ENCODE results near the gene ENKD1. TPM values are rescaled to one million over a fixed set of nuclear protein-coding genes. Genes with fewer than 3 reads are reported as not detected.

ENKD1 gene
- total and polyA plus RNA-seq, 2 donors (not counting 1 experiment from before 2014, with no cell fraction given): 13.3 to 14.3 TPM

DNA sequence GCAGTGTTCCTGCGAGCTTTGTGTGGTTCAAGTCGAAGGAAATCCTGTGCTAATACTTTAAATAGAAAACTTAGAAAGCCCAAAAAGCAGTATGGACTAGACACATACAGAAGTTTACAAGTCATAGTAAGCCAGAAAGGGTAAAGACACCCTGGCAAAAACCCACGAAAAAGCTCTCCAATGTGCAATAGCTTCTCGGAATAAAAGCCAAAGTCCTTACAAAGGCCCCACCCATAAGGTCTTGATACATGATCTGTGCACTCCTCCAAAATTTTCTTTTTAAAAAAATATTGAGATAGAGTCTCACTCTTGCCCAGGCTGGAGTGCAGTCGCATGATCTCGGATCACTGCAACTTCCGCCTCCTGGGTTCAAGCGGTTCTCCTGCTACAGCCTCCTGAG lies 10.4 kb upstream of the ENKD1 start:
- H4K20me1 ChIP-seq (ENCODE audit: control insufficient read depth, insufficient read depth, low read length, poor library complexity, severe bottlenecking): no peaks in the 10 kb centered on the region
- POLR2A ChIA-PET: no interaction called here
- no peaks in the 10 kb centered on the region for H3K27me3 Mint-ChIP-seq
- H3K9me3 ChIP-seq (ENCODE audit: control extremely low read depth in 1 of 3, control insufficient read depth in 2 of 3, insufficient read depth in 1 of 3, low read length in 2 of 3): no peaks in the 10 kb centered on the region
- H3K4me3 ChIP-seq (ENCODE audit: control extremely low read depth in 1 of 5, extremely low read depth in 1 of 5, insufficient read depth in 1 of 5, low read depth in 2 of 5, low read length in 4 of 5): no peak overlapping the region
- intact Hi-C loops (cut with micrococcal nuclease): no loop called here
- no peak overlapping the region for H3K4me2 ChIP-seq (replicated peaks; ENCODE audit: low read depth, low read length, poor library complexity, severe bottlenecking)
- no peak overlapping the region for H2AFZ ChIP-seq (ENCODE audit: insufficient read depth, low read depth, low read length, poor library complexity, severe bottlenecking)
- H3K27me3 ChIP-seq (replicated peaks in 1 of 4; ENCODE audit: control extremely low read depth in 1 of 4, control insufficient read depth in 3 of 4, insufficient read depth in 4 of 4, low read length in 3 of 4): no peaks in the 10 kb centered on the region
- no peak overlapping the region for H3K9ac ChIP-seq (ENCODE audit: low read length)
- H3K9me3 Mint-ChIP-seq (ENCODE audit: insufficient read depth): no peaks in the 10 kb centered on the region
- TF ChIP-seq EZH2 (IDR thresholded peaks at IDR 0.05; ENCODE audit: borderline replicate concordance, insufficient read depth, low read depth, low read length, poor library complexity, severe bottlenecking): no peak
- TF ChIP-seq, protein P1, sequence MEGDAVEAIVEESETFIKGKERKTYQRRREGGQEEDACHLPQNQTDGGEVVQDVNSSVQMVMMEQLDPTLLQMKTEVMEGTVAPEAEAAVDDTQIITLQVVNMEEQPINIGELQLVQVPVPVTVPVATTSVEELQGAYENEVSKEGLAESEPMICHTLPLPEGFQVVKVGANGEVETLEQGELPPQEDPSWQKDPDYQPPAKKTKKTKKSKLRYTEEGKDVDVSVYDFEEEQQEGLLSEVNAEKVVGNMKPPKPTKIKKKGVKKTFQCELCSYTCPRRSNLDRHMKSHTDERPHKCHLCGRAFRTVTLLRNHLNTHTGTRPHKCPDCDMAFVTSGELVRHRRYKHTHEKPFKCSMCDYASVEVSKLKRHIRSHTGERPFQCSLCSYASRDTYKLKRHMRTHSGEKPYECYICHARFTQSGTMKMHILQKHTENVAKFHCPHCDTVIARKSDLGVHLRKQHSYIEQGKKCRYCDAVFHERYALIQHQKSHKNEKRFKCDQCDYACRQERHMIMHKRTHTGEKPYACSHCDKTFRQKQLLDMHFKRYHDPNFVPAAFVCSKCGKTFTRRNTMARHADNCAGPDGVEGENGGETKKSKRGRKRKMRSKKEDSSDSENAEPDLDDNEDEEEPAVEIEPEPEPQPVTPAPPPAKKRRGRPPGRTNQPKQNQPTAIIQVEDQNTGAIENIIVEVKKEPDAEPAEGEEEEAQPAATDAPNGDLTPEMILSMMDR (IDR thresholded peaks at IDR 0.05): no peak
- DNase-seq: no peak
- H3K4me1 Mint-ChIP-seq: peaks cover 21% of the 10 kb centered on the region
- H3K36me3 ChIP-seq (replicated peaks in 1 of 2; ENCODE audit: control extremely low read depth in 1 of 2, control insufficient read depth in 1 of 2, extremely low read depth in 1 of 2, insufficient read depth in 2 of 2, low read length in 1 of 2): no peaks in the 10 kb centered on the region
- CTCF ChIA-PET: interaction anchor here (0.9 to 1.7 kb wide), 6 partner anchors 130 to 364 kb away, joined by 3 to 5 read pairs (median 3); partner anchors contain the start of genes NRN1L and TSNAXIP1
- no peak overlapping the region for H3K27ac ChIP-seq (ENCODE audit: low read length in 2 of 2)
- H3K27ac Mint-ChIP-seq: no peak overlapping the region
- ATAC-seq (ENCODE audit: low read depth): no peak
- 78% methylated on average over 4 of the region's 8 CpGs for WGBS (ENCODE audit: insufficient coverage)
- no peaks in the 10 kb centered on the region for H3K79me2 ChIP-seq (ENCODE audit: control insufficient read depth, insufficient read depth, low read length)
- no peak overlapping the region for H3K4me3 Mint-ChIP-seq
- H3K4me1 ChIP-seq (ENCODE audit: control insufficient read depth in 2 of 2, insufficient read depth in 2 of 2, low read length in 2 of 2): peaks cover 7 to 17% of the 10 kb centered on the region in 2 donors

DNA sequence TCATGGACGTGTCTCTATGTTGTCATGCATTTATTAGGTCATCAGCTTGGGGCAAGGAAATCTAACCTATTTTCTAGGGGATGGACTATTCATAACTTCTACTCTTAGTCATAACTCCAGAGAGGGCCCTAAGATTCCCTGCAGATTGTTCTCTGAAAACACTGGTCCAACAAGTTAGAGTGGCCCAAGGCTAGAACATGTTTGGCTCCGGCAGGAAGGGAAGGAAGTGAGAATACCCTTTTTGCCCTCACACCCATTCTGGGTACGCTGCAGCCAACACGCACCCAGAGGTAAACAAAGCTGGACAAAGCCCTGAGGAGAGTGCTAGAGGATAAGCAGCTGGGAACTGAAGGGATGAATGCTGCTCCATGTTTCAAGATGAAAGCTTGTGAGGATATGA lies 10.0 kb upstream of the ENKD1 start:
- Mint-ChIP-seq H3K4me1 (peaks cover 21% of the 10 kb centered on the region), H3K27ac (no peak overlapping the region), H3K4me3 (no peak overlapping the region), H3K9me3 (ENCODE audit: insufficient read depth) (no peaks in the 10 kb centered on the region), H3K27me3 (no peaks in the 10 kb centered on the region)
- Histone ChIP-seq H3K79me2 (ENCODE audit: control insufficient read depth, insufficient read depth, low read length) (no peaks in the 10 kb centered on the region), H3K27me3 (replicated peaks in 1 of 4; ENCODE audit: control extremely low read depth in 1 of 4, control insufficient read depth in 3 of 4, insufficient read depth in 4 of 4, low read length in 3 of 4) (no peaks in the 10 kb centered on the region), H3K36me3 (replicated peaks in 1 of 2; ENCODE audit: control extremely low read depth in 1 of 2, control insufficient read depth in 1 of 2, extremely low read depth in 1 of 2, insufficient read depth in 2 of 2, low read length in 1 of 2) (no peaks in the 10 kb centered on the region), H2AFZ (ENCODE audit: insufficient read depth, low read depth, low read length, poor library complexity, severe bottlenecking) (no peak overlapping the region), H3K9ac (ENCODE audit: low read length) (no peak overlapping the region), H3K4me3 (ENCODE audit: control extremely low read depth in 1 of 5, extremely low read depth in 1 of 5, insufficient read depth in 1 of 5, low read depth in 2 of 5, low read length in 4 of 5) (no peak overlapping the region), H3K4me2 (replicated peaks; ENCODE audit: low read depth, low read length, poor library complexity, severe bottlenecking) (no peak overlapping the region), H3K27ac (ENCODE audit: low read length in 2 of 2) (no peak overlapping the region), H3K4me1 (ENCODE audit: control insufficient read depth in 2 of 2, insufficient read depth in 2 of 2, low read length in 2 of 2) (peaks cover 7 to 17% of the 10 kb centered on the region in 2 donors), H4K20me1 (ENCODE audit: control insufficient read depth, insufficient read depth, low read length, poor library complexity, severe bottlenecking) (no peaks in the 10 kb centered on the region), H3K9me3 (ENCODE audit: control extremely low read depth in 1 of 3, control insufficient read depth in 2 of 3, insufficient read depth in 1 of 3, low read length in 2 of 3) (no peaks in the 10 kb centered on the region)
- WGBS (ENCODE audit: insufficient coverage): 90% methylated on average over 2 of the region's 4 CpGs
- POLR2A ChIA-PET: no interaction called here
- no peak for ATAC-seq (ENCODE audit: low read depth)
- no peak for DNase-seq
- CTCF ChIA-PET: interaction anchor here (0.9 to 1.7 kb wide), 6 partner anchors 131 to 364 kb away, joined by 3 to 5 read pairs (median 3); partner anchors contain the start of genes NRN1L and TSNAXIP1
- TF ChIP-seq, protein P1 (IDR thresholded peaks at IDR 0.05): no peak
- no peak for TF ChIP-seq EZH2 (IDR thresholded peaks at IDR 0.05; ENCODE audit: borderline replicate concordance, insufficient read depth, low read depth, low read length, poor library complexity, severe bottlenecking)
- intact Hi-C loops (cut with micrococcal nuclease): no loop called here

All from B cell (primary cell).